Omental fat pad (tissue), 4 donors: ENCODE results near the gene PTPRK. TPM values are rescaled to one million over a fixed set of nuclear protein-coding genes. Genes with fewer than 3 reads are reported as not detected.

Source experiments
- ATAC-seq: fragments of 150-250 bp; one replicate; pipeline ENCODE4 v1.9.1; 2016; ENCODE audit warnings: mild to moderate bottlenecking, moderate library complexity; ENCODE audit not compliant: low FRiP score
- DNase-seq: peaks from one replicate; pipeline ENCODE4 v3.0.0-alpha.2; 2019; ENCODE audit warnings: low spot score
- CTCF ChIP-seq, 3 donors: fragments of 450-650 bp; IDR thresholded peaks; one replicate each; pipeline ENCODE4 v1.5.1; 2016 to 2017; ENCODE audit warnings: antibody characterized with exemption in 3 of 3, mild to moderate bottlenecking in 3 of 3, moderate library complexity in 2 of 3
- total RNA-seq, 4 donors: library from RNA; depleted of rRNA; stranded (reverse); fragments of >200 nt; gene quantifications; one replicate each; pipeline ENCODE4 v1.1.0, GENCODE V29; 2016

PTPRK gene
- total RNA-seq, 4 donors from 2014 or later: 16.2 to 32.6 (median 20.9) TPM

GRCh38 chr6:128365520-128366160, 154.8 kb downstream of the PTPRK start:
- ATAC-seq (no peak), DNase-seq (no peak)
- TF ChIP-seq CTCF (IDR thresholded peaks at IDR 0.05): no peak

- no peak for DNase-seq
- no peak for TF ChIP-seq CTCF (IDR thresholded peaks at IDR 0.05)
Observed at GRCh38 chr6:128364766-128365519, 155.5 kb downstream of the PTPRK start.

GRCh38 chr6:128363020-128363813, 157.2 kb downstream of the PTPRK start:
- ATAC-seq (no peak), DNase-seq (no peak)
- TF ChIP-seq CTCF (IDR thresholded peaks at IDR 0.05): no peak

More at GRCh38 chr6:128364766-128365519, 155.5 kb downstream of the PTPRK start:
- no peak for ATAC-seq

- ATAC-seq (no peak), DNase-seq (no peak)
- no peak for TF ChIP-seq CTCF (IDR thresholded peaks at IDR 0.05)
Observed at GRCh38 chr6:128361378-128361777, 159.0 kb downstream of the PTPRK start.

- no peak for ATAC-seq
- no peak for TF ChIP-seq CTCF (IDR thresholded peaks at IDR 0.05)
- DNase-seq: no peak
Observed at GRCh38 chr6:128358244-128358776, 162.1 kb downstream of the PTPRK start.

- no peak for ATAC-seq
Observed at GRCh38 chr6:128357392-128358130, 162.8 kb downstream of the PTPRK start.

More at GRCh38 chr6:128357392-128358130, 162.8 kb downstream of the PTPRK start:
- no peak for DNase-seq
- no peak for TF ChIP-seq CTCF (IDR thresholded peaks at IDR 0.05)
